Measurements from ENCODE around the gene GULP1.
"Not testable (repeated sequence)": the region's sequence is repeated elsewhere in the genome, so short reads cannot be mapped to it uniquely, and the experiment has no call there.

The GULP1 gene

DNA sequence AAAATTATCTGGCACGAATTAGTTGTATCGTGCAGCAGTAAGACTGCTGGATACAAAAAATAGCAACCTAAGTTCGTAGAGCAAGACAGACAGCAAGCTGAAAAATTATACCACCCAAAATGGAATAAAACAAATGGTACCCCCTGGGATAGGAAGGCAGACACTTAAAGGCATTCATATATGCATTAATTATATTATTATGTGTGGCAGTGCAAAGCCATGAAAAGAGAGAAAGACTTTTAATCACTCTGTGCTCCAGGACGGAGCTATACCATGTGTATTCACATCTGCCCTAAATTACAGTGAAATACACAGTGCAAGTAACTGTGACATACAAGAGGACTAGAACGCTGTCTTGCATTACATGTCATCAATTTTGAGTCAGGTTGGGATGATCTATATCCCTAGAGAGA is 235.9 kb downstream of the GULP1 start:
- DNase-seq (ENCODE audit: low read depth): no peak

DNA sequence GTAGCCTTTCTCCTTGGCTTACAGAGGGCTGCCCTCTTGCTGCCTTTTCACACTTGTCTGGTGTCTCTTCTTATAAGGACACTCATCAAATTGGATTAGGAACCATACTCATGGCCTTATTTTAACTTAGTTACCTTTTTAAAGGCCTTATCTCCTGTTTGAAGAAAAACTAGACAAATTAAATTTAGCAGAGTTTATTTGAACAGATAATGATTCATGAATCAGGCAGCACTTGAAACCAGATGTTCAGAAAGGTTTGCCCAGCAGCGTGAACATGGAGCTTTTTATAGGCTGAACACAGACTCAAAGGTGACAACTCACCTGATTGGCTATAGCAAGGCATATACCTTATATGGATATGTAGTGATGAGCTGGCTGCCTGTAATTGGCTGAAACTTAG is 238.0 kb downstream of the GULP1 start:
- no peak for DNase-seq (ENCODE audit: low read depth)

DNA sequence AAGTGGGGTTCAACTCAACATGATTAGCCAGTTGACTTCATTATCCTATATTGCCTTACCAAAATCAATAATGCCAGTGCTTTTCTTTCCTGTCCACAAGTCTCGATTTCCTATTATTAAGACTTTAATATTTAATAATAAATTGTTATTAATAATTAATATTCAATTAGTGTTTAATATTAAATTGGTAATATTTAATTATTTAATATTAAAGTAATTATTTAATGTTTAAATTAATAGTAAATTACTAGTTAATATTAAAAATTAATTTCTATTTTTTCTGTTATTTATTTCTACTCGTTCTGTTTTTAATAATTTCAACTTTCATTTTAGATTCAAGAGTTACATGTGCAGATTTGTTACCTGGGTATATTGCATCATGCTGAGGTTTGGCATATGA is 243.2 kb downstream of the GULP1 start:
- DNase-seq (ENCODE audit: low read depth): no peak

DNA sequence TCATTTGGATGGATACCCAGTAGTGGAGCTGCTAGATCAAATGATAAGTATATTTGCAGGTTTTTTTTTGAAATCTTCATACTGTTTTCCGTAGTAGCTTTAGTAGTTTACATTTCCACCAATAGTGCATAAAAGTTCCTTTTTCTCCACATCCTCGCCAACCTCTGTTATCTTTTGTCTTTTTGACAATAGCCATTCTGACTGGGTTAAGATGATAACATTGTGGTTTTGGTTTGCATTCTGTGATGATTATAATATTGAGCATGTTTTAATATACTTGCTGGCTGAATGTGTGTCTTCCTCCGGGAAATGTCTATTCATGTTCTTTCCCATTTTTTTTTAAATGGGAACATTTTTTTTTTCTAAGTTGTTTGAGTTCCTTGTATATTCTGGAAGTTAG is 260.0 kb downstream of the GULP1 start:
- DNase-seq (ENCODE audit: low read depth): no peak

GRCh38 chr2:188557081-188557480 is 265.4 kb downstream of the GULP1 start:
- no peak for DNase-seq (ENCODE audit: low read depth)

GRCh38 chr2:188559455-188559854 is 267.8 kb downstream of the GULP1 start:
- DNase-seq (ENCODE audit: low read depth): not testable (repeated sequence)

DNA sequence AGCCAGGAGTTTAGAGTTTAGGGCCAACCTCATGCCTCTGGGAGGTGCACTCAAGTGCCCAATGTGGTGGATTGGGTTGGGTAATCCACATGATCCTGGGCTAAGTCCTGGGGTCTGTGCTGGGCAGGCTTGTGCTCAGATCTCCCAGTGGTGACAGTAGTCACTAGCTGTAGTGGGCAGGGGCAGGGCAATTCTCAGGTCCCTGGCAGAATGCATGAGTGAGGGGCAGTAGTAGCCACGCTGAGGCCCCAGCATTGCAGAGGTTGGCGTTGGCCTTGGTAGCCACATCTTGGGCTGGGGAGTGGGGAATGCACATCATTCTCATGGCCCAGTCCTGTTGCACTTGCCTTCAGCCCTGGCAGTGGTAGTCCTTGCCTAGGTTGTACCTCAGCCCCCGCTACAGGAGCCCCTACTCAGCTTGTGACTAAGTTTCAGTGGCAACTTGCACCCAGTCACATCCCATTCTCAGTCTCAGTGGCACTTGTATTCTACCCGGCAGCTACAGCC is 269.9 kb downstream of the GULP1 start:
- no peak for DNase-seq (ENCODE audit: low read depth)

DNA sequence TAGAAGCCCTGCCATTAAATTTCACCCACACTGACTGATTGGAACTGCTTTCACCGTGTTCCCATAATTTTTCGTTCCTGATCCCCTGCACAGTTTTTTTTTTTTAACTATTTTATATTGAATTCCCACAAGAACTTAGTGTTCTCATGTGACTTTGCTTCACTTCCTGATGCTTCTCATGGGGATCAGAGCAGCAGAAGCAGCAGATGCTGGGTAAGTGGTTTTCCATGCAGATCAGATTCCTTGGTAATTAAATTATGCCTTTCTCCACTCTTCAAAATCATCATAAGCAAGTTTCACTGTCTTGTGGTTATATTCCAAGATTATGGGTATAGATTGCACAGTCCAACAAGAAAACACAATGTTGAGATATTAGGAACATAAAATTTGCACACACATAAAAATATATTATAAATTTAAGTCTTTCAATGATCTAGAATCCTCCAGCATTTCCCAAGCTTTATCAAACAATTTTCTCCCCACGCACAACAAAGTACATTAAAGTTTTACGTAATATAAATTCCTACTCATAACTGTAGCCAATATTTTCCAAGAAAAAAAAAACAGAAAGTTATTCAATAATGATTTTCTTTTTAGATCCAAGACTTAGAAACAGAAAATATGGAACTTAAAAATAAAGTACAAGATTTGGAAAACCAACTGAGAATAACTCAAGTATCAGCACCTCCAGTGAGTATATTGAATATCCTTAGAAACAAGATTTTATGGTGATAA is 277.9 kb downstream of the GULP1 start:
- DNase-seq (ENCODE audit: low read depth): no peak

DNA sequence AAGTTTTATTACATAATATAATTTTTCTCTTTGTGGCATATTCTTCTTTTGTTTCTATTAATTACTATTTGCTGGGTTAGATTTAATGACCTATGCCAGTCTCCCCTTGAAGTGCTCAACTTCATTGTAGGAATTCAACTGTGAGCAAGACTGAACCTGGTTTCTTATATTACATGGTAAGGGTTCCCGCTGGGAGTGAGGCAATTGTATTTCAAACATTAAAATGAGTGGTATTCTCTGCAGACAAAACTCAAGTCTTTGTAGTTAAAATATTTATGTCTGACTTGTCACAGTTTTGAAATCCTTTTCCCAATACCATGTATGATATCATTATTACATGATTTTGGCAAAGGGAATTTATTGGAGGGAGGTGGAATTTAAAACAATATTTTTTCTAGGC is 278.7 kb downstream of the GULP1 start:
- DNase-seq (ENCODE audit: low read depth): no peak

DNA sequence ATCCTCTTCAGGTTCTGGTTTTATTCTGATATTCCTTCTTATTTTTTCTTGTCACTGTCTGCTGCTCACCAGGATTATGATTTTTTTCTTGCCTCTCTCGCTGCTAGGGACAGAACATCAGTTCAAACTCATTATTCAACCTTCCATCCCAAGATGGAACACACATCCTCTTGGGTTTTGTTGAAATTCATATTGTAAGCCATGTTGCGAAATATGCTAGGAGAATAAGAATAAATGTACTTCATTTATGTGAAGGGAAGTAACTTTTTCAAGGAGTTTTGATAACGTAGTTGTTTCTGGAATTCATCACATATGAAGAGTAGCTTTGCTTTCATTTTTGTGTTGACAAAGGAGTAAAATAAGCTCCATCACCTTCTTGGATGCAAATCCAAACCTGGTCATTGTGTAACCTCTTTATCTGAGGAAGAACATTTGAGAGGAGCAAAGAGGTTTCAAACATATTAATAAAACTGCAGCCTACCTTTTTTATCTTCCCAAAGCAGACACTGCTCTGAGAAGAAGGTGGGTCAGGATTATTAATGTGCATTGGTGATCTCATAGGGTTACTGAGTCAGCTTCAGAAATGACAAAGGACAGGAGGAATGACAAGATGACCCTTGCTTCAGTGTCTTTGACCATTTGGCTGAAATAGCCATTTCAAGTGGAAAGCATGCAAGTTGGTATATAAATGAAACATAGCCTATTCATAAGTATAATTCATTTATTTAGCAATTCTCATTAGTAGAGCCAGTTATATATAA is 280.0 kb downstream of the GULP1 start:
- DNase-seq (ENCODE audit: low read depth): peak; percentile 3

DNA sequence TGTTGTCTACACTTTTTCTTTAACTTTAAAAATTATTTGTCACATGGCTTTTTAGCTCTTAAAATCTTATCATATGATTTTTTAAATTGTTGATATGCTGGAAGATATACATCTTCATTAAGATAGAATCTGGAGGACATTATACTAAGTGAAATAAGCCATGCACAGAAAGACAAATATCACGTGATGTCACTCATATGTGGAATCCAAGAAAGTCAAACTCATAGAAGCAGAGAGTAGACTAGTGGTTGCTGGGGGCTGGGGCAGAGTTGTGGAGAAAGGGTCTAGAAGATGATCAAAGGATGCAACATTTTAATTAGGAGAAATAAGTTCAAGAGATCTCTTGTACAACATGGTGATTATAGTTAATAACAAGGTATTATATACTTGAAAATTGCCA is 280.9 kb downstream of the GULP1 start:
- no peak for DNase-seq (ENCODE audit: low read depth)

- DNase-seq (ENCODE audit: low read depth): no peak
Observed at GRCh38 chr2:188573453-188573852, 281.8 kb downstream of the GULP1 start.

- DNase-seq (ENCODE audit: low read depth): no peak
Observed at GRCh38 chr2:188576006-188576405, 284.3 kb downstream of the GULP1 start.

GRCh38 chr2:188576651-188577050 is 285.0 kb downstream of the GULP1 start:
- no peak for DNase-seq (ENCODE audit: low read depth)

- no peak for DNase-seq (ENCODE audit: low read depth)
Observed at GRCh38 chr2:188577231-188577630, 285.6 kb downstream of the GULP1 start.

- no peak for DNase-seq (ENCODE audit: low read depth)
Observed at GRCh38 chr2:188580738-188581137, 289.1 kb downstream of the GULP1 start.

GRCh38 chr2:188582211-188582610 is 290.5 kb downstream of the GULP1 start:
- peak; percentile 5 for DNase-seq (ENCODE audit: low read depth)

DNA sequence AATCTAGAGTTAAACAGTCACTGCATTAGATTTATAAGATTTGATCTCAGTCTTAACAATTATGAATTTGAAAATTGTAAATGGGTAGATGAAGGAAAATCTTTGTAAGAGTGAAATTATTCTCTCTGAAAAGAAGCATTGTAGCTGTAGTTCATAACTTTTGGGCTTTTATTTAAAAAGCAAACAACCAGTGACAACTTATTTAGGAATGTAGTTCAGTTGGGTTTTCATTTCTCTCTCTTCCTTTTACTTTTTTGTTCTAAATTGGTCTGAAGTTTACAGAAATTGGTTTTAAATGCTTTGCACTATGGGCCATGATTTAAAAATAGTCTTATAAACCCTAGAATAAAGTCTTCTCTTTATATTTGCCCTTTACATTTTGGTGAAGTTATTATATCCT is 296.6 kb downstream of the GULP1 start:
- DNase-seq (ENCODE audit: low read depth): no peak

DNA sequence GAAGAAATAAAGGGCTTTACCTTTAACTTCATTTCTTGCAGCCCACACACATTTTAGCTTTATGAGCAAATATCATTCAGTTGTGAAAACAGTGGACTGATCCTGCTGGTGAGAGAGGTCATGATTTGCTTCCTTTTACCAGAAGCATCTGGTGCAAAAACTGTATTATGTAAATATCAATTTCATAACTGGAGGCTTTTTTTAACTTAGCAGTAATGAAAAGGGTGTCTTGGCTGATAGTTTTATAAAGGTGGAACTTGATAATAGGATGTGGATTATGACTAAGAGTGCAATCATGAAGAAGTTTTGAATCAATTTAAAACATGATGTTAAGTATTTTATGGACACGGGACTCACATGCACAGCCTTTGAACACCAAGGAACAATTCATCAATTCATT is 304.4 kb downstream of the GULP1 start:
- no peak for DNase-seq (ENCODE audit: low read depth)

- DNase-seq (ENCODE audit: low read depth): no peak
Observed at GRCh38 chr2:188598551-188598950, 306.9 kb downstream of the GULP1 start.

DNA sequence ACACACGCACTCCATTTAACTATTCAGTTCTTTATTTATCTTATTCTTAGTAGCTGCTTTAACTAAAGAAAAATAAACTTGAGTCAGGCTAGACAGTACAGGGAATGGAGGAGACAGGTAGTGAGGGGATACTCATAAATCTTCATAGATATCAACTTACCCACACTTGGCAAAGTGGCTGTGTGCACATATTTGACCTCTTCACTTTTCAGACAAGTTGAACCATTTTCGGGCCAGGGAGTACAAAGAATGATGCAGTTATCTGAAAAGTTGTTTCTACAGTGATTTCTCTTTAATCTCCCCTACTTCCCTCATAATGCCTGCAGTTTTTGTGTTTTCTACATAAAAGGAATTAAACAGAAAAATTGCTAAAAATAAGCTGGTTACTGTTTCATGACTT is 307.5 kb downstream of the GULP1 start:
- DNase-seq (ENCODE audit: low read depth): no peak

DNA sequence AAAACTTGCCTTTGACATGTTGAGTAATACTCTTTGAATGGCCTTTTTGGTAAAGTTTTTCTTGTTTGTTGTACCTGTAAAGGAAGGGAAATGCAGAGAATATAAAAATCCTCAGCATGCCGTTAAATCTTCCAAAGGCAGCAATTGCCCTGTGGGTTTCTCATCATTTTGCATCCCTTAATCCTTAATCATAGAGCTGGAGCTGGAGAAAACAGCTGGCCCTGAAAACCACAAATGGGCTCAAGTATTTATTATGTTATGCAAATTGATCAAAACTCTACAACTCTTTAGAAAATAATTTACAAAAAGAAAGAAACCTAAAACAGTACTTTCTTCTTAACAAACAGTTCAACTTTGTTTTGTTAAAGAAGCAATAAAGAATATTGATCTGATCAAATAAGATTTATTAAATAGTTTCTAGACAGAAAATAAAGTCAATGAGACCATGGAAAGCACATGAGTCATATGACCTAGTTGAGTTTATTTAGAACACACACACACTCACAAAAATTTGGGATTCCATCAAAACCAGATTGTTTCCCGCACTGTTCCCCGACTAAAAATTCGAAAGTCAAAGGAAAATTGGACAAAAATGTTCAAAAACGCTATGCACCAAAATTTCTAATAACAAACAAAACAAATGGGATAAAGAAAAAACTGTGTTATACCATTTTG is 309.0 kb downstream of the GULP1 start:
- DNase-seq (ENCODE audit: low read depth): peak; percentile 56

GRCh38 chr2:188601391-188601790 is 309.7 kb downstream of the GULP1 start:
- no peak for DNase-seq (ENCODE audit: low read depth)

Measured in ELR (cell line).